GM13977 (cell line): Measurements from ENCODE around the gene MYO18A.

ENCODE experiments used
- DNase-seq: peaks from one replicate; pipeline ENCODE4 v3.0.0; 2012; ENCODE audit warnings: low spot score
- CTCF ChIP-seq: IDR thresholded peaks from 2 replicates; pipeline ENCODE4 v1.5.1; 2012; ENCODE audit warnings: mild to moderate bottlenecking, control low read depth; ENCODE audit not compliant: insufficient read depth; ENCODE audit errors: extremely low read depth, missing control alignments
- in situ Hi-C: fragments of 300-500 bp; cut with MboI; formaldehyde crosslinking; loops from one replicate; pipeline ENCODE4 v1.12.0; 2022; ENCODE audit warnings: low sequenced_read_pairs, low pct_unique_long_range_greater_than_20kb, mixed read lengths, inconsistent platforms; ENCODE audit not compliant: unreplicated experiment

MYO18A gene

GRCh38 chr17:29077320-29077719 lies 102.9 kb downstream of the MYO18A start:
- in situ Hi-C loops = no loop called here
- no peak for DNase-seq
- no peak for TF ChIP-seq CTCF

GRCh38 chr17:29076722-29077121 lies 103.5 kb downstream of the MYO18A start:
- in situ Hi-C loops = no loop called here
- no peak for TF ChIP-seq CTCF
- no peak for DNase-seq

- in situ Hi-C loops = no loop called here
- TF ChIP-seq CTCF = no peak
- DNase-seq = no peak
These were observed 104.1 kb downstream of the MYO18A start for GRCh38 chr17:29076087-29076486.

GRCh38 chr17:29074488-29074887 lies 105.7 kb downstream of the MYO18A start:
- no peak for DNase-seq
- no peak for TF ChIP-seq CTCF
- in situ Hi-C loops = no loop called here

- in situ Hi-C loops = no loop called here
- no peak for TF ChIP-seq CTCF
- DNase-seq = no peak
These were observed 106.7 kb downstream of the MYO18A start for GRCh38 chr17:29073520-29073919.

GRCh38 chr17:29073045-29073444 lies 107.2 kb downstream of the MYO18A start:
- no peak for DNase-seq
- in situ Hi-C loops = no loop called here
- no peak for TF ChIP-seq CTCF

- DNase-seq = no peak
- in situ Hi-C loops = no loop called here
- TF ChIP-seq CTCF = no peak
These were observed 108.9 kb downstream of the MYO18A start for GRCh38 chr17:29071303-29071702.
